Smooth muscle cell (in vitro differentiated cells): Measurements from ENCODE around the gene ARIH1. TPM values are rescaled to one million over a fixed set of nuclear protein-coding genes. Genes with fewer than 3 reads are reported as not detected.
"Not testable (repeated sequence)": the region's sequence is repeated elsewhere in the genome, so short reads cannot be mapped to it uniquely, and the experiment has no call there.

ENCODE experiments used
- DNase-seq: peaks from one replicate; lab custom pipeline; 2025; ENCODE audit not compliant: unreplicated experiment; lab: John Stamatoyannopoulos, UW
- H2AFZ ChIP-seq: fragments of 200-600 bp; sonication (generic); 2 replicates; pipeline ENCODE4 v1.6.0; 2016; ENCODE audit warnings: antibody characterized with exemption, low read depth, mild to moderate bottlenecking
- H3F3A ChIP-seq: fragments of 200-600 bp; sonication (generic); 2 replicates; pipeline ENCODE4 v1.6.0; 2017; ENCODE audit warnings: antibody characterized with exemption, low read depth
- H3K27ac ChIP-seq: fragments of 200-600 bp; sonication (generic); 2 replicates; pipeline ENCODE4 v1.5.1; 2016; ENCODE audit warnings: low read depth, mild to moderate bottlenecking
- H3K27me3 ChIP-seq: fragments of 200-600 bp; sonication (generic); 2 replicates; pipeline ENCODE4 v1.6.1; 2016; ENCODE audit warnings: low read depth, mild to moderate bottlenecking
- H3K36me3 ChIP-seq: fragments of 200-600 bp; sonication (generic); 2 replicates; pipeline ENCODE4 v1.5.1; 2016; ENCODE audit warnings: low read depth
- H3K4me1 ChIP-seq: fragments of 200-600 bp; sonication (generic); 2 replicates; pipeline ENCODE4 v1.5.1; 2016; ENCODE audit warnings: low read depth
- H3K4me2 ChIP-seq: fragments of 200-600 bp; sonication (generic); 2 replicates; pipeline ENCODE4 v1.6.0; 2016; ENCODE audit warnings: mild to moderate bottlenecking
- H3K4me3 ChIP-seq: fragments of 200-600 bp; sonication (generic); 2 replicates; pipeline ENCODE4 v1.5.1; 2016; ENCODE audit warnings: mild to moderate bottlenecking
- H3K79me2 ChIP-seq: fragments of 200-600 bp; sonication (generic); 2 replicates; pipeline ENCODE4 v1.6.0; 2016; ENCODE audit warnings: low read depth, mild to moderate bottlenecking
- H3K9ac ChIP-seq: fragments of 200-600 bp; sonication (generic); 2 replicates; pipeline ENCODE4 v1.6.0; 2016; ENCODE audit warnings: low read depth
- H3K9me3 ChIP-seq: fragments of 200-600 bp; sonication (generic); replicated peaks from 2 replicates; pipeline ENCODE4 v1.5.1; 2016; ENCODE audit warnings: low read depth
- H4K20me1 ChIP-seq: fragments of 200-600 bp; sonication (generic); 2 replicates; pipeline ENCODE4 v1.6.0; 2016; ENCODE audit warnings: low read depth
- CTCF ChIP-seq: fragments of 200-600 bp; sonication (generic); IDR thresholded peaks from 2 replicates; pipeline ENCODE4 v1.5.1; 2017; ENCODE audit warnings: borderline replicate concordance, mild to moderate bottlenecking, antibody characterized with exemption; ENCODE audit not compliant: insufficient read depth, poor library complexity, severe bottlenecking
- WGBS: methylation state at CpG from one replicate; pipeline ENCODE4 v1.1.7; 2016; ENCODE audit warnings: low lambda C conversion rate; 5-methylcytosine and 5-hydroxymethylcytosine counted together
- polyA plus RNA-seq: library from polyadenylated mRNA; unstranded; fragments of >200 nt; fragmentation: Nextera tagmentation; extraction: Ambion mirVana; gene quantifications from 2 replicates; pipeline ENCODE4 v1.2.1, GENCODE V29; 2016
- total RNA-seq: library from RNA; depleted of rRNA; stranded (reverse); fragments of >200 nt; gene quantifications from 2 replicates; pipeline ENCODE4 v1.2.3, GENCODE V29; 2014

The ARIH1 gene
- total and polyA plus RNA-seq, 2 experiments from 2014 or later, result 54.3 to 96.3 TPM

- Histone ChIP-seq H3K4me1 (peaks cover 2% of the 10 kb centered on the region), H3K4me2 (no peak overlapping the region), H3F3A (no peaks in the 10 kb centered on the region), H4K20me1 (no peaks in the 10 kb centered on the region), H3K79me2 (no peaks in the 10 kb centered on the region), H2AFZ (no peak overlapping the region), H3K27ac (no peak overlapping the region), H3K9ac (no peak overlapping the region), H3K4me3 (no peak overlapping the region), H3K27me3 (no peaks in the 10 kb centered on the region), H3K36me3 (no peaks in the 10 kb centered on the region), H3K9me3 (no peaks in the 10 kb centered on the region)
- 91% methylated on average over 3 of the region's 3 CpGs for WGBS
- no peak for DNase-seq
- TF ChIP-seq CTCF, result no peak
These were observed 140.8 kb downstream of the ARIH1 start for GRCh38 chr15:72614810-72615532.

- H3K4me2 ChIP-seq, H3K27me3 ChIP-seq, H3K27ac ChIP-seq, H2AFZ ChIP-seq, H4K20me1 ChIP-seq, H3K9ac ChIP-seq, H3K79me2 ChIP-seq, H3K4me3 ChIP-seq, H3K4me1 ChIP-seq, H3K36me3 ChIP-seq, DNase-seq, H3K9me3 ChIP-seq, H3F3A ChIP-seq: not testable (repeated sequence)
- 44% methylated on average over 7 of the region's 7 CpGs for WGBS
These were observed 141.6 kb downstream of the ARIH1 start for GRCh38 chr15:72615533-72616233.

- no peaks in the 10 kb centered on the region for H3K36me3 ChIP-seq
- H3K4me3 ChIP-seq, result no peak overlapping the region
- TF ChIP-seq CTCF, result no peak
- peaks cover 2% of the 10 kb centered on the region for H3K4me1 ChIP-seq
- DNase-seq, result no peak
- H3K4me2 ChIP-seq, result no peak overlapping the region
- no peaks in the 10 kb centered on the region for H3F3A ChIP-seq
- no peak overlapping the region for H2AFZ ChIP-seq
- H3K79me2 ChIP-seq, result no peaks in the 10 kb centered on the region
- no peaks in the 10 kb centered on the region for H3K27me3 ChIP-seq
- H4K20me1 ChIP-seq, result no peaks in the 10 kb centered on the region
- no peak overlapping the region for H3K27ac ChIP-seq
- no peaks in the 10 kb centered on the region for H3K9me3 ChIP-seq
- WGBS, result 88% methylated on average over 10 of the region's 10 CpGs
- no peak overlapping the region for H3K9ac ChIP-seq
These were observed 142.5 kb downstream of the ARIH1 start for GRCh38 chr15:72616491-72617210.

- H3F3A ChIP-seq, H2AFZ ChIP-seq, H3K27me3 ChIP-seq, H3K27ac ChIP-seq, H3K9ac ChIP-seq, H3K9me3 ChIP-seq, H3K4me3 ChIP-seq, H3K4me2 ChIP-seq, H3K36me3 ChIP-seq, DNase-seq, H4K20me1 ChIP-seq, H3K4me1 ChIP-seq, H3K79me2 ChIP-seq: not testable (repeated sequence)
- WGBS, result 97% methylated on average over 4 of the region's 4 CpGs
These were observed 149.7 kb downstream of the ARIH1 start for GRCh38 chr15:72623854-72624253.

GRCh38 chr15:72626153-72626552 is 152.0 kb downstream of the ARIH1 start:
- H3K27me3 ChIP-seq, H2AFZ ChIP-seq, H3F3A ChIP-seq, H3K27ac ChIP-seq, H3K79me2 ChIP-seq, H3K9ac ChIP-seq, H3K4me2 ChIP-seq, H3K9me3 ChIP-seq, DNase-seq, H3K4me3 ChIP-seq, H4K20me1 ChIP-seq, H3K36me3 ChIP-seq, H3K4me1 ChIP-seq: not testable (repeated sequence)
- 84% methylated on average over 3 of the region's 3 CpGs for WGBS
